CD4-positive, alpha-beta memory T cell (primary cell): ENCODE results near the gene TOR2A. TPM values are rescaled to one million over a fixed set of nuclear protein-coding genes. Genes with fewer than 3 reads are reported as not detected.

Experiments used
- CTCF ChIA-PET: fragments of 350-600 bp; sonication (Branson Sonifier 250); formaldehyde crosslinking; loops from one replicate; lab custom pipeline; 2021; ENCODE audit warnings: inconsistent platforms; ENCODE audit not compliant: partially characterized antibody; lab: Charles Lee
- POLR2A ChIA-PET: fragments of 350-600 bp; sonication (Branson Sonifier 250); formaldehyde crosslinking; loops from one replicate; lab custom pipeline; 2021; ENCODE audit not compliant: partially characterized antibody; lab: Charles Lee
- DNase-seq, 5 donors: peaks; one replicate each; pipeline versions ENCODE4 v3.0.0 to v3.0.0-alpha.2; 2020 to 2022; ENCODE audit warnings: mixed read lengths in 1 of 5
- H3K27ac ChIP-seq: one replicate; pipeline ENCODE4 v1.7.0; 2013; ENCODE audit warnings: low read depth, low read length
- H3K27me3 ChIP-seq: 2 replicates; pipeline ENCODE4 v1.7.0; 2013; ENCODE audit warnings: mild to moderate bottlenecking, low read length, moderate library complexity; ENCODE audit not compliant: insufficient read depth
- H3K36me3 ChIP-seq: 2 replicates; pipeline ENCODE4 v1.7.0; 2013; ENCODE audit warnings: mild to moderate bottlenecking, low read length, moderate library complexity; ENCODE audit not compliant: insufficient read depth
- H3K4me1 ChIP-seq: 2 replicates; pipeline ENCODE4 v1.7.0; 2013; ENCODE audit warnings: mild to moderate bottlenecking, low read length, moderate library complexity; ENCODE audit not compliant: insufficient read depth
- H3K4me3 ChIP-seq, 2 donors: one replicate each; pipeline ENCODE4 v1.7.0; 2013; ENCODE audit warnings: low read length in 2 of 2, mild to moderate bottlenecking in 1 of 2
- H3K9me3 ChIP-seq, 2 donors: one replicate each; pipeline ENCODE4 v1.7.0; 2013; ENCODE audit warnings: low read length in 2 of 2, control low read depth in 1 of 2; ENCODE audit not compliant: control insufficient read depth in 1 of 2
- H3K27ac Mint-ChIP-seq, 7 donors: one replicate each; pipeline ENCODE4 v1.8.0; 2020 to 2021; ENCODE audit warnings: mixed read lengths in 7 of 7, mild to moderate bottlenecking in 6 of 7, inconsistent platforms in 3 of 7, moderate library complexity in 3 of 7
- H3K27me3 Mint-ChIP-seq, 2 donors: one replicate each; pipeline ENCODE4 v1.8.0; 2020 to 2021; ENCODE audit warnings: mixed read lengths in 2 of 2
- H3K36me3 Mint-ChIP-seq, 2 donors: one replicate each; pipeline ENCODE4 v1.8.0; 2020 to 2021; ENCODE audit warnings: mixed read lengths in 2 of 2, inconsistent platforms in 1 of 2, mild to moderate bottlenecking in 1 of 2
- H3K4me1 Mint-ChIP-seq, 4 donors: one replicate each; pipeline ENCODE4 v1.8.0; 2020 to 2021; ENCODE audit warnings: mixed read lengths in 4 of 4, mild to moderate bottlenecking in 1 of 4
- H3K4me3 Mint-ChIP-seq, 8 donors: one replicate each; pipeline ENCODE4 v1.8.0; 2020 to 2021; ENCODE audit warnings: mixed read lengths in 8 of 8, mild to moderate bottlenecking in 7 of 8, moderate library complexity in 6 of 8, inconsistent platforms in 3 of 8
- H3K9me3 Mint-ChIP-seq, 8 donors: one replicate each; pipeline ENCODE4 v1.8.0; 2020 to 2021; ENCODE audit warnings: mixed read lengths in 8 of 8, mild to moderate bottlenecking in 5 of 8, inconsistent platforms in 3 of 8, moderate library complexity in 1 of 8
- intact Hi-C: fragments of 100-400 bp; cut with micrococcal nuclease; formaldehyde crosslinking; loops from one replicate; pipeline ENCODE4 v1.15.1; 2023
- polyA plus RNA-seq, 2 donors: library from polyadenylated mRNA; unstranded; fragments of 300-500 nt; fragmentation: Illumina TruSeq; gene quantifications; one replicate each; pipeline ENCODE4 v1.2.3, GENCODE V29; 2021
- total RNA-seq, 2 experiments: library from RNA; stranded (reverse); gene quantifications; one replicate each; pipeline ENCODE4 v1.2.3, GENCODE V29; 2021

TOR2A gene
- total and polyA plus RNA-seq, 4 experiments from 2014 or later = 14.3 to 27.1 (median 20.8) TPM

DNA sequence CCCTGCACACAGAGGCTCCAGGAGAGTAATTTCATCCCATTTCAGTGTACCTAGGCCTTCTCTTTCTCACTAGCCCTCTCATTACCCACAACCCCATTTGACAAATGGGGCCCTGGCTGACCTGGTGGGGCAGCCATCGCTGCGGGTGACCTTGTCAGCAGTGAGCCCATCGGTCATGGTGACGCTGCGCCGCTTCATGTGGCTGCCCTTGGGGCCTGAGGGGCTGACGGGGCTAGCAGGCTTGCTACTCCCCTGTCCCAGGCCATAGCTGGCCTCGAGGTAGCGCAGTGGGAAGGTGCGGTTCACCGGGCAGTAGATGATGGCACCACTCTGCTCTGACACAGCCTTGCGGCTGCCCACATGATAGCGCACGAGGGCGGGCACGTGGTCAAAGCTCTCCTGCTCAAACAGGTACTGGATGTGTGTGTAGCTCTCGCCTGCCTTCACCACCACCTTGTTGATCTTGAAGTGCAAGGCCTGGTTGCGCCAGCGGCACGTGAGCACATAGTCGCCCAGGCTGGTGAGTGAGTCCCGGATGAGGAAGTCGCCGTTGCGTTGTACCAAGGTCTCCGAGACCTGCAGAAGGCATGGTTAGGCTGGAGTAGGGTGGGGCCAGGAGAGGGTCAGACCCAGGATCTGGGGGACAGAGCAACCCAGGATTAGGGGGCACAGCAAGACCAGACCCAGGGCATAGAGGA is 14.1 kb upstream of the TOR2A start:
- peaks cover 13 to 69% of the 10 kb centered on the region in 2 donors for H3K36me3 Mint-ChIP-seq

GRCh38 chr9:127746959-127747569 is 12.0 kb upstream of the TOR2A start:
- Mint-ChIP-seq H3K4me1 (peaks cover 3 to 11% (median 5%) of the 10 kb centered on the region in 4 donors), H3K9me3 (no peaks in the 10 kb centered on the region), H3K4me3 (no peak overlapping the region), H3K27me3 (no peaks in the 10 kb centered on the region), H3K36me3 (peaks cover 14 to 65% of the 10 kb centered on the region in 2 donors), H3K27ac (peak overlapping the region in 6 of 7 donors; percentile 31 to 74 (median 58))
- no peaks in the 10 kb centered on the region for H3K4me1 ChIP-seq
- H3K27ac ChIP-seq = no peak overlapping the region
- no peaks in the 10 kb centered on the region for H3K27me3 ChIP-seq
- POLR2A ChIA-PET = interaction anchor here (0.8 to 1.5 kb wide), 5 partner anchors 9 to 24 kb away, joined by 3 to 7 read pairs (median 4); partner anchors contain the start of gene TOR2A
- intact Hi-C loops = no loop called here
- H3K4me3 ChIP-seq = no peak overlapping the region
- CTCF ChIA-PET = interaction anchor here (0.9 kb wide), 1 partner anchor 12 kb away, joined by 4 read pairs; the partner anchor contains the start of gene TOR2A
- H3K9me3 ChIP-seq = no peaks in the 10 kb centered on the region
- H3K36me3 ChIP-seq = peaks cover 65% of the 10 kb centered on the region
- peak in 4 of 5 donors; percentile 17 to 38 (median 32) for DNase-seq

More for the DNA sequence above, 14.1 kb upstream of the TOR2A start:
- ChIA-PET POLR2A (interaction anchor here (0.7 to 1.6 kb wide), 2 partner anchors 18 to 114 kb away, joined by 3 to 4 read pairs; no protein-coding TSS in a partner anchor), CTCF (interaction anchor here (1.1 kb wide), 1 partner anchor 14 kb away, joined by 3 read pairs; no protein-coding TSS in a partner anchor)
- Mint-ChIP-seq H3K9me3 (no peaks in the 10 kb centered on the region), H3K27me3 (no peaks in the 10 kb centered on the region), H3K27ac (peak overlapping the region in 2 of 7 donors; percentile 36 to 89), H3K4me3 (no peak overlapping the region), H3K4me1 (peaks cover 6 to 19% (median 7%) of the 10 kb centered on the region in 4 donors)
- Histone ChIP-seq H3K36me3 (peaks cover 71% of the 10 kb centered on the region), H3K4me1 (no peaks in the 10 kb centered on the region), H3K27me3 (no peaks in the 10 kb centered on the region), H3K4me3 (no peak overlapping the region), H3K9me3 (no peaks in the 10 kb centered on the region), H3K27ac (no peak overlapping the region)
- intact Hi-C loops = no loop called here
- no peak for DNase-seq

GRCh38 chr9:127744398-127745110 is 9.5 kb upstream of the TOR2A start:
- Histone ChIP-seq H3K36me3 (peaks cover 57% of the 10 kb centered on the region), H3K4me1 (no peaks in the 10 kb centered on the region), H3K4me3 (no peak overlapping the region), H3K27ac (no peak overlapping the region), H3K9me3 (no peaks in the 10 kb centered on the region), H3K27me3 (no peaks in the 10 kb centered on the region)
- Mint-ChIP-seq H3K36me3 (peaks cover 14 to 55% of the 10 kb centered on the region in 2 donors), H3K9me3 (no peaks in the 10 kb centered on the region), H3K27ac (peak overlapping the region in 2 of 7 donors; percentile 56 to 68), H3K27me3 (no peaks in the 10 kb centered on the region), H3K4me1 (peaks cover 0 to 7% (median 4%) of the 10 kb centered on the region in 4 donors), H3K4me3 (no peak overlapping the region)
- DNase-seq = no peak
- ChIA-PET POLR2A (interaction anchor here (1.0 to 3.6 kb wide), 6 partner anchors 9 to 40 kb away, joined by 4 to 14 read pairs (median 6); partner anchors contain the start of genes CDK9, SH2D3C and TOR2A), CTCF (interaction anchor here (0.6 to 2.8 kb wide), 6 partner anchors 10 to 160 kb away, joined by 3 to 12 read pairs (median 4); partner anchors contain the start of genes CDK9 and TOR2A)
- intact Hi-C loops = no loop called here

DNA sequence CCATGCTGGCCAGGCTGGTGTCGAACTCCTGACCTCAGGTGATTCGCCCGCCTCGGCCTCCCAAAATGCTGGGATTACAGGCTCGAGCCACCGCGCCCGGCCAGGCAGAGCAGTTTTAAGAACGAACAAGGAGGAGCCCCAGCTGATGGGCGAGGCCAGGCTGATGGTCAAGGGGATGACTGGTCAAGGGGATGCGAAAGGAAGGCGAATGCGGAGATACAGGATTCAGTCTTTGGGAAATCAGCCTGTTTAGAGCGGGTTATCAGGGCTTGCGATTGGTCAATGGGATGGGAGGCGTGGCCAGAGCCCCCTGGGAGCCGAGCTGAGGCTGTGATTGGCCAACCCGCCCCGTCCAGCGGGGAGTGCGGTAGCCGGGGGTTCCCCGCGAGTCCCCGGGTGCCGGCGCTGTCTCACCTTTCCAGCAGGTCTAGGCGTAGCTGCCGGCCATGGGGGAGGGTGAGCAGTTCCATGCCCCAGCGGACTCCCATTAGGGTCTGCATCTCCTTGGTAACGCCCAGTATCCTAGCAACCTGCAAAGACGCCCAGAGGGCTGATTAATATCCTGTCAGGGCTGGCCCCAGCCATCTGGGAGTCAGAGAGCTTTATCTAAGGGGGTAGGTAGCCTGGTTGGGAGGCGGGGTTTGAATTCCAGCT is 7.5 kb upstream of the TOR2A start:
- H3K27ac Mint-ChIP-seq = peak overlapping the region in 2 of 7 donors; percentile 29 to 42
- ChIA-PET CTCF (interaction anchor here (1.9 to 2.3 kb wide), 2 partner anchors 8 to 127 kb away, joined by 4 to 10 read pairs; partner anchors contain the start of gene TOR2A), POLR2A (interaction anchor here (1.1 to 3.6 kb wide), 4 partner anchors 15 to 42 kb away, joined by 3 to 14 read pairs (median 5); partner anchors contain the start of gene CDK9)
- H3K4me1 Mint-ChIP-seq = peaks cover 0 to 7% (median 4%) of the 10 kb centered on the region in 4 donors
- H3K4me3 Mint-ChIP-seq = no peak overlapping the region
- H3K36me3 Mint-ChIP-seq = peaks cover 24 to 54% of the 10 kb centered on the region in 2 donors
- H3K27me3 ChIP-seq = no peaks in the 10 kb centered on the region
- no peaks in the 10 kb centered on the region for H3K27me3 Mint-ChIP-seq
- peaks cover 49% of the 10 kb centered on the region for H3K36me3 ChIP-seq
- no peaks in the 10 kb centered on the region for H3K9me3 ChIP-seq
- no peaks in the 10 kb centered on the region for H3K4me1 ChIP-seq
- no peak for DNase-seq
- intact Hi-C loops = no loop called here
- no peak overlapping the region for H3K4me3 ChIP-seq
- H3K9me3 Mint-ChIP-seq = no peaks in the 10 kb centered on the region
- no peak overlapping the region for H3K27ac ChIP-seq

DNA sequence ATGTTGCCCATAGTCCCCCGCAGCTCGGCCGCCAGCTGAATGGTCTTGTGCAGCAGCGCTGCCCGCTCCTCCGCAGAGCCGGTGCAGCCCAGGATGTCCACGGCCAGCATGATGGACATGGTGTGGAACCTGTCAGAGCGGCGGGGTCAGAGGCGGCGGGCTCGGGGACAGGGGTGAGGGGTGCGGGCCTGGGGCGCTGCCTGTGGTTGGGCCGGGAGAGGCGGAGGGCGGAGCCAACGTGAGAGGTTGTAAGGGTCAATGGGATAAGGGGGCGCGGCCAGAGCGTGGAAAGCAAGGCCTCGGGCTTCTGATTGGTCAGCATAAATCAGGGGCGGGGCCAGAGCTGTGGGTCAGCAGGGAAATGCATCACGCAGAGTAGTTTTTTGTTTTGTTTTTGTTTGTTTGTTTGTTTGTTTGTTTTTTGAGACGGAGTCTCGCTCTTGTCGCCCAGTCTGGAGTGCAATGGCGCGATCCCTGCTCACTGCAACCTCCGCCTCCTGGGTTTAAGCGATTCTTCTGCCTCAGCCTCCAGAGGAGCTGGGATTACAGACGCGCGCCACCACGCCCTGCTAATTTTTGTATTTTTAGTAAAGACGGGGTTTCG is 6.8 kb upstream of the TOR2A start:
- POLR2A ChIA-PET = interaction anchor here (1.3 to 3.6 kb wide), 2 partner anchors 43 kb away, joined by 3 to 14 read pairs; partner anchors contain the start of gene CDK9
- H3K27ac Mint-ChIP-seq = peak overlapping the region in 3 of 7 donors; percentile 29 to 42 (median 37)
- H3K27me3 ChIP-seq = no peaks in the 10 kb centered on the region
- H3K27me3 Mint-ChIP-seq = no peaks in the 10 kb centered on the region
- H3K4me3 Mint-ChIP-seq = no peak overlapping the region
- H3K4me3 ChIP-seq = no peak overlapping the region
- intact Hi-C loops = no loop called here
- peaks cover 48% of the 10 kb centered on the region for H3K36me3 ChIP-seq
- H3K27ac ChIP-seq = no peak overlapping the region
- no peaks in the 10 kb centered on the region for H3K4me1 ChIP-seq
- no peaks in the 10 kb centered on the region for H3K9me3 Mint-ChIP-seq
- CTCF ChIA-PET = interaction anchor here (1.9 kb wide), 1 partner anchor 127 kb away, joined by 4 read pairs; no protein-coding TSS in a partner anchor
- H3K36me3 Mint-ChIP-seq = peaks cover 24 to 50% of the 10 kb centered on the region in 2 donors
- DNase-seq = no peak
- H3K4me1 Mint-ChIP-seq = peaks cover 0 to 8% (median 2%) of the 10 kb centered on the region in 4 donors
- no peaks in the 10 kb centered on the region for H3K9me3 ChIP-seq
